ENCODE measurements around the gene CMIP.

CMIP gene

GRCh38 chr16:81514568-81515258 is 70.1 kb downstream of the CMIP start:
- H3K27me3 Mint-ChIP-seq (ENCODE audit: low read depth) = no peaks in the 10 kb centered on the region
- peaks cover 2% of the 10 kb centered on the region for H3K9me3 Mint-ChIP-seq
- no peak for TF ChIP-seq CTCF (IDR thresholded peaks at IDR 0.05; ENCODE audit: unreplicated experiment in 3 of 3)
- no peak overlapping the region for H3K27ac Mint-ChIP-seq
- peaks cover 10% of the 10 kb centered on the region for H3K36me3 Mint-ChIP-seq (ENCODE audit: low read depth)
- no peak overlapping the region for H3K4me3 Mint-ChIP-seq
- H3K4me1 Mint-ChIP-seq = peaks cover 24% of the 10 kb centered on the region

DNA sequence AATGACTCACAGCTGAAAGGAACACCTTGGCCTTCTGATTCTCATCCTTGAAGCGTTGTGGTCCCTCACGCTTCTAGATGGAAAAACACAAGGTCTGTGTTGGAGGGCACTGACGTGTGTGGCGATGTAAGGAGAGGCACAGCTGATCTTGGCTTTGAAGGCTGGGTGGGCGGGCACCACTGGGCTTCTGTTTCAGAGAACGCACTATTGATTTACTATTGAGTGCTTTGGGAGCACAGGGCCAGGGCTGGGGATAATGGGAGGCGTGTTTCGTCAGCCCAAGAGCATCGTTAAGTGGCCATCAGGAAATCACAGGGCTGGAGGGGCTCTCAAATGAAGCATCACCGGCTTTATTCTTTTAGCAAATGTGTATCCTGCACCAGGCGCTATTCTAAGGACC is 70.7 kb downstream of the CMIP start:
- no peak for TF ChIP-seq CTCF (IDR thresholded peaks at IDR 0.05; ENCODE audit: unreplicated experiment in 3 of 3)
- no peaks in the 10 kb centered on the region for H3K27me3 Mint-ChIP-seq (ENCODE audit: low read depth)
- no peak overlapping the region for H3K27ac Mint-ChIP-seq
- no peak overlapping the region for H3K4me3 Mint-ChIP-seq
- peaks cover 2% of the 10 kb centered on the region for H3K9me3 Mint-ChIP-seq
- H3K4me1 Mint-ChIP-seq = peaks cover 24% of the 10 kb centered on the region
- peaks cover 10% of the 10 kb centered on the region for H3K36me3 Mint-ChIP-seq (ENCODE audit: low read depth)

DNA sequence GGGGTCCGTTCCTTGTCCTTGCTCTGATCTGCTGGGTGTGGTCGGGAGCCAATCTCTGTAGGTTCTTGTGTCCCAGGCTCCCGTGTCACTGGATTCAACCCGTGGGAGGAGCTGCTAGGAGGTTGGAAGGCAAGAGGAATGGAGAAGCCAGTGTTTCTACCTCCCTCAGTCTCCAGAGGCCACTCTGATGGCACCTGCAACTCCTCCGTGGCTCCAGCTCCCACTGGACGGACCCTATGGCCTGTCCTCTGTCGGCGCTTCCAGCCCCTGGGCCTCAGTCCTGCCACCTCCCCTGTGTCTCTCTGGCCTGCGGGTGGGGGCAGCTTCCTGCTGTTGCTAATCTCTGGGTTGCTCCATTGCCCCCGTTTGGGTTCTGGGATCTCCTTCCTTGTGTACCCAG is 71.1 kb downstream of the CMIP start:
- no peak overlapping the region for H3K27ac Mint-ChIP-seq
- no peak overlapping the region for H3K4me3 Mint-ChIP-seq
- peaks cover 24% of the 10 kb centered on the region for H3K4me1 Mint-ChIP-seq
- TF ChIP-seq CTCF (IDR thresholded peaks at IDR 0.05; ENCODE audit: unreplicated experiment in 3 of 3) = no peak
- peaks cover 10% of the 10 kb centered on the region for H3K36me3 Mint-ChIP-seq (ENCODE audit: low read depth)
- H3K9me3 Mint-ChIP-seq = peaks cover 2% of the 10 kb centered on the region
- no peaks in the 10 kb centered on the region for H3K27me3 Mint-ChIP-seq (ENCODE audit: low read depth)

GRCh38 chr16:81516478-81517149 is 72.0 kb downstream of the CMIP start:
- H3K36me3 Mint-ChIP-seq (ENCODE audit: low read depth) = peaks cover 4% of the 10 kb centered on the region
- H3K9me3 Mint-ChIP-seq = peaks cover 2% of the 10 kb centered on the region
- no peak overlapping the region for H3K27ac Mint-ChIP-seq
- H3K27me3 Mint-ChIP-seq (ENCODE audit: low read depth) = no peaks in the 10 kb centered on the region
- peaks cover 24% of the 10 kb centered on the region for H3K4me1 Mint-ChIP-seq
- no peak for TF ChIP-seq CTCF (IDR thresholded peaks at IDR 0.05; ENCODE audit: unreplicated experiment in 3 of 3)
- no peak overlapping the region for H3K4me3 Mint-ChIP-seq

- no peaks in the 10 kb centered on the region for H3K27me3 Mint-ChIP-seq (ENCODE audit: low read depth)
- TF ChIP-seq CTCF (IDR thresholded peaks at IDR 0.05; ENCODE audit: unreplicated experiment in 3 of 3) = no peak
- H3K36me3 Mint-ChIP-seq (ENCODE audit: low read depth) = peaks cover 4% of the 10 kb centered on the region
- peaks cover 24% of the 10 kb centered on the region for H3K4me1 Mint-ChIP-seq
- H3K27ac Mint-ChIP-seq = no peak overlapping the region
- H3K9me3 Mint-ChIP-seq = peaks cover 2% of the 10 kb centered on the region
- no peak overlapping the region for H3K4me3 Mint-ChIP-seq
Observed at GRCh38 chr16:81517150-81517499, 72.5 kb downstream of the CMIP start.
